NOMO-1 treated with dmso at 0.1 percent for 144 hours (cell line): ENCODE data around the gene OSBPL5.

Source experiments
- DNase-seq: peaks from one replicate; lab custom pipeline; 2025; ENCODE audit not compliant: unreplicated experiment; lab: John Stamatoyannopoulos, UW

OSBPL5 gene, protein sequence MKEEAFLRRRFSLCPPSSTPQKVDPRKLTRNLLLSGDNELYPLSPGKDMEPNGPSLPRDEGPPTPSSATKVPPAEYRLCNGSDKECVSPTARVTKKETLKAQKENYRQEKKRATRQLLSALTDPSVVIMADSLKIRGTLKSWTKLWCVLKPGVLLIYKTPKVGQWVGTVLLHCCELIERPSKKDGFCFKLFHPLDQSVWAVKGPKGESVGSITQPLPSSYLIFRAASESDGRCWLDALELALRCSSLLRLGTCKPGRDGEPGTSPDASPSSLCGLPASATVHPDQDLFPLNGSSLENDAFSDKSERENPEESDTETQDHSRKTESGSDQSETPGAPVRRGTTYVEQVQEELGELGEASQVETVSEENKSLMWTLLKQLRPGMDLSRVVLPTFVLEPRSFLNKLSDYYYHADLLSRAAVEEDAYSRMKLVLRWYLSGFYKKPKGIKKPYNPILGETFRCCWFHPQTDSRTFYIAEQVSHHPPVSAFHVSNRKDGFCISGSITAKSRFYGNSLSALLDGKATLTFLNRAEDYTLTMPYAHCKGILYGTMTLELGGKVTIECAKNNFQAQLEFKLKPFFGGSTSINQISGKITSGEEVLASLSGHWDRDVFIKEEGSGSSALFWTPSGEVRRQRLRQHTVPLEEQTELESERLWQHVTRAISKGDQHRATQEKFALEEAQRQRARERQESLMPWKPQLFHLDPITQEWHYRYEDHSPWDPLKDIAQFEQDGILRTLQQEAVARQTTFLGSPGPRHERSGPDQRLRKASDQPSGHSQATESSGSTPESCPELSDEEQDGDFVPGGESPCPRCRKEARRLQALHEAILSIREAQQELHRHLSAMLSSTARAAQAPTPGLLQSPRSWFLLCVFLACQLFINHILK

DNA sequence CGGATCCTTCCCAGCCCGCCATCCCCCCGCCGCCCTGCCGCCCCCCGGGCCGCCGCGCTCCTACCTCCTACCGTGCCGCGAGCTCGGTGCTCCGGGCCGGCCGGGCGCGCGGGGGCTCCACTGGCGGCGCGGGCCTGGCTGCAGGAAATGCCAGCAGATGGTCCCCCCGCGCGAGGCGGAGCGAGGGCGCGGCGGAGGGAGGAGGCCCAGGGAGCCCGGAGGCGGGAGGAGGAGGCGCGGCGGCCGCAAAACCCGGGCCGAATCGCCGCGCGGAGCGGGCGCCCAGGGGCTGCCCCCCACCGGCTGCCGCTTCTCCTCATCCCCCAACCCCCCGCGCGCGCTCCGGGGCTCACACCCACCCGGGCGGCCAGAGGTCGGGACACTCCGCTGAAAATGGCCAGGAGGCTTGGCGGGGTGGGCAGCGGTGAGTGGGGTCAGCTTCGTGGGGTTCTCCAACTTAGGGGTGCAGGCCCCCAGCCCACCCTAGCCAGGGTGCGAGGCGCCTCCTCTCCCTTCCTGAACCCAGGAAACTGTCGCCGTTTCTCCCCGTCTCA, at the start of gene OSBPL5:
Gene OSBPL5, minus strand, starts transcription at position 159 of the 554 bp plus-strand sequence. CDS start 36,162 bp downstream, outside the sequence.
- DNase-seq, result peak; percentile 53

DNA sequence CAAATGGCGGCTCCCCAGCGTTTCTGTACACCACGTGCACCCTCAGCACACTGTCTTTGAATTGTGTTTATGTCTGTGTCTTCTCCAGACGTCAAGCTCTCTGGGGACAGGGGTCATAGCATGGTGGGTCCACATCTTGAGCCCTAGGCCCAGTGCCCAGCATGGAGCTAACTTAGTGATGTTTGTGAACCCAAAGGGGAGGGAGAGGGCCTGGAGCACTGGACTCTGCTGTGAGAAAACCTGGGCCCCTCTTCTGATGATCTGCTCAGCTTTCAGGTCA, 49.2 kb upstream of the OSBPL5 start:
- no peak for DNase-seq

DNA sequence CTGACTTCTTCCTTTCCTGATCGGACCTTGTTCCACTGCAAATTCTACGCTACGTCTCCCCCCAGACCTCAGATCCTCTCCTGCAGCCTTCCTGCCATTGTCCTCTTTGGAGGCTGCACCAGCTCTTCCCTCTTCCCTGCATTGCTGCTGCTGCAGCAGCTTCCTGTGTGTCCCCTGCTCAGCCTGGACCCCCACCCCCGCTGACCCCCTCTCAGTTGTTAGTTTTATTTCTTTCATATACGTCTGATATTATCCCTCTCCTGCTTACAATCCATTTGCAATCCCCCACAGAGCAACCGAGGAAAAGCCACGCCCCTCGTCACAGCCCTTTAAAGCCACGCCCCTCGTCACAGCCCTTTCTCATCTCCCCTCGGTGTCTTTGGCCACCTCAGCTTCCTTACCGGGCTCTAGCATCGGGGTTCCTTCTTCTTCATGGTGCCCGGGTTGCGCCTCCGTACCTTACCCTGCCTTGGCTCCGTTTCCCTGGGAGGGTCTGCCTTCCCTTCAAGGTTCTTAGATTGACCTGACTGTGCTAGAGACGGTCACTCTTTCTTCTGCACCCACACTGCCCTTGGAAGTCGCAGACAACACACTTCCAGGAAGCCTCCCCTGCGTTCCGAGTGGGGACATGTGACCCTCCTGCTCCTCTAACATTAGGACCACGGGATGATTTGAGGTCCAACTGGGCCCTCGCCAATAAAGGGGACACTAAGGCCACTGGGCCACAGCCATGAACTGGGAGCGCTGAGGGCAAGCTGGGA, 48.7 kb upstream of the OSBPL5 start:
- DNase-seq, result no peak

DNA sequence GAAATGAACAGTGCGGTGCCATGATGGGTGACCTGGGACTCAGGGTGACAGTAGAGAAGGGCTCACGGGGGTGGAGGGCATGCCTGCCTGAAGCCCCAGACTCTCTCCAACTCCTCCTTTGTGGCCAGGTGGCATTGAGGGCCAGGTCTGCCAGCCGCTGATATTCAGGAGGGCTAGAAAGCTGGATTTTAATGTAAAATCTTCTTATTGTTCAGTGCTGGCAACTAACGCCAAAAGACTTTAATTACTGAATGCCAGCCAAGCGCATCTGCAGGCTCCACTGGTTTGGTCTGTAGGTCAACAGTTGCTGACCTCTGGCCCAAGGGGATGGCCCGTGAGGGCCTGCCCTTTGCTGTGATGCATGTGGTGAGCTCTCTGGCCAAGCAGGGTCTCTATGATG, 43.2 kb upstream of the OSBPL5 start:
- no peak for DNase-seq

DNA sequence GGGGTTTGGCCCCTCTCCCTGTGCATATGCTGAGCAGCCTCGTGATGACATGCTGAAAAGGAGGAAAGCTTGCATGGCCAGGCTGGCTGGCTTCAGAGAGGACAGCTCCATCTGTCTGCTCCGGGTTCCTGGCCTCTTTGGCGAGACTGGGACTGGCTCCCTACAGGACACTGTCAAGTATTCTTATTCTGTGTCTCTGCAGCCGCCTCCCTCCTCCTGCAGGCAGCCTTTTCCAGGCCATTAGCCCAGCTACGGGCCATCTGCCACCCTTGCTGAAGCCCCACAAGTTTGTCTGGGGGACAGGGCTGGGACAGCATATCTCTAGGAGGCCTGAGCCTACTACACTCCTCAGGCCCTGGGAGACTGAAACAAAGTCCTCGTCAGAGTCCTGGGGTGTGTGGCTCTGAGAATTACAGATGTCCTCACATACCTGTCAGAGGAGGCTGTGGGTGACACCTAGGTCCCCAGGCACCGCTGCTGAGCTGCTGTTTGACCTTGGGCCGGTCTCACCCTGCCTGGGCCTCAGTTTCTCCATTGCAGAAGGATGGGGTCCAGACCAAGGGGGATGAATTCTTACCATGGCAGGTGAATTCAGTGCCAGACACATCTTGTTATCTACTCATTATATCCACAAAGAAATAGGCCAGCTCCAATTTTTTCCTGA, 42.5 kb upstream of the OSBPL5 start:
- DNase-seq, result no peak

DNA sequence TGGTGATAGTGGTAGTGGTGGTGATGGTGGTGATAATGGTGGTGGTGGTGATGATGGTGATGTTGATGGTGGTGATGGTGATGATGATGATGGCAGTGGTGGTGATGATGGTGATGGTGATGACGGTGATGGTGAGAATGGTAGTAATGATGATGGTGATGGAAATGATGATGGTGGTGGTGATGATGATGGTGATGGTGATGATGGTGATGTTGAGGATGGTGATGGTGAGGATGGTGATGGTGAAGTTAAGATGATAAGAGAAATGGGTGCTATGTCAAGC, 41.8 kb upstream of the OSBPL5 start:
- DNase-seq, result no peak

DNA sequence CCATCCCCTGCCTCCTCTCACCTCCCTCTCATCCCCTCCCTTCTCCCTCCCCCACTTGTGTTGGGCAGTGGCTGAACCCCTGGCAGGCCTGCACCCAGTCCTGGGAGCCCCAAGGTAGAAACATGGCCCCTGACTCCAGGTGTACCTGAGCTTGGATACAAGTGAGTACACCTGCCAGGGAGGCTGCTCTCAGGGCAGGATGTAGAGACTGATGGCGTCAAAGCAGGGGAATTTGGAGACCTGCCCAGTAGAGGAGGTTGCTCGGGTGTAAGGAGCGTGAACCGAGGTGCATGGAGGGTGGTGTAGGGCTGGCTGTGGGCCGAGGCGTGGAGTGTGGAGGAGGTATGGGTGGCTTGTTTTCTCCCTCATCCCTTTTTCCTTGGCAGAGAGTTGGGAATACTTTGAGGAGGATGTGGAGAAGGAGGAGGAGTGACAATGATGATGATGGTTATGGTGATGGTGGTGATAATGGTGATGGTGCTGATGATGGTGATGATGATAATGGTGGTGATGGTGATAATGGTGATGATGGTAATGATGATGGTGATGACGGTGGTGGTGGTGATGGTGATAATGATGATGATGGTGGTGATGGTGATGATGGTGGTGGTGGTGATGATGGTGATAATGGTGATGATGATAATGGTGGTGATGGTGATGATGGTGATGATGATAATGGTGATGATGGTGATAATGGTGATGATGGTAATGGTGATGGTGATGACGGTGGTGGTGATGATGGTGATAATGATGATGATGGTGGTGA, 41.2 kb upstream of the OSBPL5 start:
- DNase-seq, result no peak

DNA sequence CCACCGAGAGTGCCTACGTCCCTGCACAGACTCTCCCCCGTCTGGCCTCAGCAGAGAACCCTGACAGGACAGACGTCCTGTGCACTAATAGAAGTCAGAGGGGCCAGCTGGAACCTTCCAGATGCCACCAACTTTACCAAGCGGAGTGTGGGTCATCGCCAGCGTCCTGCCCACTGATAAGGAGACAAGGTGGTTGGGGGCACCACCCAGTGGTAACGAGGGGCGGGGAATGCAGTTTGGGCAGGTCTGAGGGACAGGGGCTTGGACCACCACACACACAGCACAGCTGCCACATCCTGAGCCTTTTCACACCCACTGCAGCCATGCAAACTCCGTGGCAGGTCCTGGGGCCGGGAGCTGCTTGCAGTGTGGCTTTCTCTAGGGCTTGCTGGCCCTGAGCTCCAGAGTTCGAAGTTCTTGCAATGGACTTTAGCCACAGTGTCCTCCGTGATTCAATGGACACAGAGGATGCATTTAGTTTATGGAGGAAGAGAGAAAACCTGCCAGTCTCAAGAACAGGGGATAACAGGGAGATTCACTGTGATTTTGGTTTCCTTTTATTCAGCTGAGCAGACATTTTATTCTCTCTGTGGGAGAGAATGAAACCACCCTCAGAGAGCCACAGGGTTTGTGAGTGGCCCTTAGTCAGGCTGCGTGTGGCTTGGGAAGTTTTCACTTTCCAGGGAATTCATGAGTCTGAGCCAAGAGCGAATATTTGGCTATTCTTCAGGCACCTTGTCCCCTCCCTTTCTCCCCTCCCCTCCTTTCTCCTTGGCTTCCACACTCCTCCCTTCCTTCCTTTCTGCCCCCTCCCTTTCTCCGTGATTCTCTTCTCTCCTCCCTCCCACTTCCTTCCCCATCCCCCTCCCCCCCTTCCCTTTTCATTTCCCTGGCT, 40.4 kb upstream of the OSBPL5 start:
- DNase-seq, result no peak

DNA sequence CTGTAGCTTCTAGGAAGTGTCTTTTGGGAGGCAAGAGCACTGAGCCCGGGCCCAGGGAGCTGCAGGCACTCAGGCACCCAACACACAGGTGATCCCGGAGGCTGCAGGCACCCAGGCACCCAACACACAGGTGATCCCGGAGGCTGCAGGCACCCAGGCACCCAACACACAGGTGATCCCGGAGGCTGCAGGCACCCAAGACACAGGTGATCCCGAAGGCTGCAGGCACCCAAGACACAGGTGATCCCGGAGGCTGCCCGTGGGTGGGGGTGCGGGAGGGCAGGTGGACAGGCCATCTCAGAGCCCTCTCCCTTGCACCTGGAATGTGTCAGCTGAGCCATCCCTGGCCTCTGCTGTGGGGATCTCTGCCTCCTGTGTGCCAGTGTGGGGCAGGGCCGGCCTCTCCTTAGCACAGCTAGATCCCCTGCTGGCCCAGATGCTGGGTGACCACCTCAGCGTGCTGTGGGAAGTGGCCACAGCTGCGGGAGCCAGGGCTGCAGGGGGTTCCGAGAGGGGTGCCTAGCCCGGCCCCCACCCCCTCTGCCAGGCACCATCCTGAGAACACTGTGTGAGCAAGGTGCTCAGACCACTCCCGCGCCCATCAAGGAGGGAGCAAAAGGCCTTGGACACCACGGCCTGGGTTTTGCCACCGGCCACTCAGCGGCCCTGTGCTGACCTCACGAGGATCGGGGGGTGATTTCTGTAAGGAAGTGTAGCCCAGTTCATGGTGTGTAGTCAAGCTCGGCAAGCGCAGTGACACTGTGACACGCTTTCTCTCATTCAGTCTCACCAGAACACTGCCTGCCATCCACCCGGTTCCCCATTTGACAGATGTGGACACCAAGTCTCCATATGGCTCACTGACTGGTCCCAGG, 39.3 kb upstream of the OSBPL5 start:
- DNase-seq, result no peak

DNA sequence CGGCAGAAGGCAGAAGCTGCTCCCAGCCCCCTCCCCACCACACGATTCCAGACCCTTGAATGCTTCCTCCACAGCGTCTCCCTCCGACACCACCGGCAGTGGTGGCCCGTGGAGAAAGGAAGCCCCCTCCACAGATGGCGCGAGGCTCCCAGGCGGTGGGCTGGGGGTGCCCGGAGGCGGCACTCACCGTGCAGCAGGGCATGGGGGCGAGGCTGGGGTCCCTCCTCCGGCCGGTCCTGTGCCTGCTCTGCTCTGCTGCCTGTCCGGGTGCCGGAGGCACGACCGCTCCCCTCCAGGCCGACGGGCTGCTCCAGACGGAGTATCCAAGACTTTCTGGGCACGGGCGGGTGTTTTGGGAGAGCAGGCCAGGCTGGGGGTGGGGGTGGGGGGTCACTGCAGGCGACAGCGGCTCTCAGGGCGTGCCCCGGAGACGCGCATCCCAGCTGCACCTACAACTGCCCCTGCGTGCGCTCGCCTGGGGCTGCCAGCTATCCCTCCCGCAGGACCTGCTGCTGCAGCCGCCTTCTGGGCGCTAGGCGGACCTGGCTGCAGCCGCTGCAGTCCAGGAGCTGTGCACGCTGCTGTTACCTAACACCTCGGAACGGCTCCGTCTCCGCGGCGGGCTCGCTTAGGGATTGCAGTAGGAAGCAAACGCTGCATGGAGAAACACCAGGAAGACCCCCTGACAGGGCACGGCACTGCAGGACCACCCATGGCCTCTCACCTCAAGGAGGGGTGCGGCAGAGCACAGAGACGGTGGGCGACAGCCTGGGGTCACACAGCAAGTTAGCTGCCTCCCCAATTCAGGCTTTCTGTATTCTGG, 38.3 kb upstream of the OSBPL5 start:
- no peak for DNase-seq

DNA sequence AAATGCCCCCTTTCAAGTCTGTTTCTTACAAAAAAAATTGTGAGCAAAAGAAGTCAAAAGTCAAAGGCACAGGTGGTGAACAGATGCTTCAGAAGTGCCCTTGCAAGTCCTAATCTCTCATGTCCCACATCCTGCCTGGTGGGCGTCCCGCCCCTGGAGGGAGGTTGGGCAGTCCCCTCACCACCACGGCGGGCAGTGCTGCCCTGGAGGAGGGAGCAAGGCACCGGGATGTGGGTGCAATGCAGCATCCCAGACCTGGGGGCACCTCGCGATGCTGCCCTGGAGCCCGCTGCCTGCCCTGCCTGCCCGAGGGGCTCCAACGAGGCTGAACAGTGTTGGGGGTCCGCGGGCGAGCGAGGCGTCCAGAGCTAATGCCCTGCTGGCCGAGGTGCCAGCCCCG, 37.6 kb upstream of the OSBPL5 start:
- no peak for DNase-seq

DNA sequence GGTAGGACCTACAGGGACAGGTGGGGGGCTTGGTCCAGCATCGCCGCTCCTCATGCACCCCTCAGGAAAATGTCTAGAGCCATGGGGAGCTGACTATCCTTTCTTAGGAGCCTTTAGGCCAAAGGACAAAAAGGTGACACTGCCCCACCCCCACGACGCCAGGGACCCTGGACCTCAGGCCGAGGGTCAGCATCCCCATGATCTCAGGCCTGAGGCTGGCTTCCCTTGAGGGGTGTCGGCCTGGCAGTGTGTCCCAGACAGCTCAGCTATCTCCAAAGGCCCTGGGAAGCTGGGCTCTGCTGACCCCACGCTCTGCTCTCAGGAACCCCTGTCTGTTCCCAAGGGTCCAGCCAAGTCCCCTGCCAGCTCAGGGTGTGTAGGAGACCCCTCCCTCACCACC, 37.2 kb upstream of the OSBPL5 start:
- DNase-seq, result no peak

DNA sequence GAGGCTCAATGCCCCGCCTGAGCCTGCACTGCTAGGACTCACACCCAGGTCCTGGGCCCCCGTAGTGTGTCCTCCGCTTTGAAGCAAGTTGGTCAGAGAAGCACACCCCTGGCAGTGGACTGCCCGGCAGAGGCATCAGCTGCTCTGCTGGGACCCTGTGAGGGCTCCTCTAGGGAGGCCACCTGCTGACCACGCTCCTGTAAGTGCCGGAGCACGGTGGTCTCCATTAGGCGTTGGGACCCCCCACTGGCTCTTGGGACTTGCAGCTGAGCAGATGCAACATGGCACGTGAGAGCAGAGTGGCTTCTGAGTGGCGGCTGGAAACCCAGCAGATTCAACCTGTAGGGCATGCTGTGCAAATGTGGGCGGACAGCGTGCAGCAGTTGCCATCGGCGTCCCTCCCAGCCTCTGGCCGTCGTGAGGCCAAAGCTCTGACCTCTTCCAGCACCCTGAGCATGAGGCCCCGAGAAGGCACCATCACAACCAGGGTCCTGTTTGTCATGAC, 36.6 kb upstream of the OSBPL5 start:
- no peak for DNase-seq

DNA sequence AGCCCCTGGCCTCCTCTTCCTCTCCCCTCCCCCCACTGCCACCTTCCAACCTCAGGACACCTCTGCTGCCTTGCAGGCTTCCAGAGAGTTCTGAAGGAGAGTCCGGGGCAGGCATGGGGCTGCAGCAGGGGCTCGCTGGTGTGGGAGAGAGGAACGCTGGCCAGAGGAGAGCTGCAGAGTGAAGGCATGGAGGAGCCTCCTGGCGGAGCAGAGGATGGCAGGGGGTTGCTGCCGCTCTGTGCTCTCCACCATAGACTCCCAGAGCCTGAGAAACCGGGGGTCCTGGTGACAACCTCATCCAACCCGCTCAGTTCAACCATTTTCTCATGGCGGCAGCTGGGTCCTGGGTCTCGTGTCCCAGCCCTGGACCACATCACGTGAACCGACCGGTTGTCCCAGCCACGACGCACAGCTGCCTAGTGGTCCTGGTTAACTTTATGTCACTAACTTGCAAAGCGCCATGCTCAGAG, 36.0 kb upstream of the OSBPL5 start:
- no peak for DNase-seq

DNA sequence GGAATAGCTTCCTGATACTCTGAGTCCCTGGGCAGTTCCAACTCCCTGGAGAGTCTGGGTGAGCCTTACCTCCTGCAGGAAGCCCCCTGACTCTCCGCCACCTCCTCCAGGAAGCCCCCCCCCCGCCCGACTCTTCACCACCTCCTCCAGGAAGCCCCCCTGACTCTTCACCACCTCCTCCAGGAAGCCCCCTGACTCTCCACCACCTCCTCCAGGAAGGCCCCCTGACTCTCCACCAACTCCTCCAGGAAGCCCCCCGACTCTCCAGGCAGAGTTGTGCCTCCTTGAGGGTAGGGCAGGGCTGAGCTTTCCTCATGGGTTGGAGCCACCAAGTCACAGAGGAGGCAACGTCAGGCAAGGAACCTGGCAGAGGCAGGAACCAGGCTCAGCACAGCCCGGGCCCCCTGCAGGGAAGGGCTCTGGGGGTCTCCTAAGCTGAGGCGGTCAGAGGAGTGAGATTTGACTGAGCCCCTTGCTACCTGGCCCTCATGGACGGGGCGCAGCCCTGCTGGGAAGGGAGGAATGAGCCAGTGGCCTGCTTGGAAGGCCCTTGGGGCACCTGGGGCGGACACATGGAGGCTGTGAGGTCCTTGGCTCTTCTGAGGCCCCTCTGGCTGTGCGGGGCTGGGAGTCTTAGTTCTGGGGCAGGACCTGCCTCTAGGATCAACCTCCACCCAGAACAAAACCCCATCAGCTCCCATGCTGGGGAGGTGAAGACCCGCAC, 35.4 kb upstream of the OSBPL5 start:
- no peak for DNase-seq

DNA sequence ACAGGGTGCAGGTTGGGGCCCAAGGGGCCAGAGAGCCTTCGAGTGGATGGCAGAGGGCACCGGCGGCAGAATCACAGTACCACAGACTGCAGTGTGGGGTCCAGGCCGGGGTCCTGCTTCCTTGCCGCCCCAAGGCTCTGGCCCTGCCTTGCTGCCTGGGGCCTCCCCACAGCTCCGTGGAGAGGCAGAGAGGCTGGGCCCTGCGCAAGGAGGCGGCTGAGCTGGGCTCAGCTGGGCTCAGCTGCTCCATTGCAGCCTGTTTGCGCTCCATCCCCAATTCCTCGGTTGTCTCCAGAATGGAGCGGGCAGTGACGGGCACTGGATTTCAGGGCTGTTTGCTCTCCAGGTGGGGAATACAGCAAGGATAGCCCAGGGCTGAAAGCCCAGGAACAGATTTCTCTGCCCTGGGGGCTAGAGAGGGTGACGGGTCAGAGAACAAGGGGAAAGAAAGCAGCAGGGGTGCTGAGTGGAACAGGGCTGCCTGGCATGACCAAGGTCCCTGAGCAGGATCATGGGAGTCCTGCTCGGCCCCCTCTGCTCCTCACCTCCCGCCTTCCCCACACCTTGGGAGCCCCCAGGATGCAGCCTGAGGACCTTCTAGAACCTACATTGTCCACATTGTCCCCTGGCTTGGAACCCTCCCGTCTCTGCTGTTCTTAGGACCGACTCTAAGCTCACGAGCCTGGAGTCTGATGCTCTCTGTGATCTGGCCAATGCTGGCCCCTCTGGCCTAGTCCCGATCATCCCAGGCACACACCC, 34.6 kb upstream of the OSBPL5 start:
- no peak for DNase-seq
